Testis (tissue), 2 donors: ENCODE measurements around the gene MTMR6.

Experiments
- CTCF ChIP-seq, 3 experiments: fragments of 450-650 bp in 2 of 3; fragments of 200-600 bp in 1 of 3; sonication (generic) in 1 of 3; IDR thresholded peaks; one replicate each; pipeline ENCODE4 v1.5.1; 2016 to 2019; ENCODE audit warnings: antibody characterized with exemption in 3 of 3, mild to moderate bottlenecking in 2 of 3, moderate library complexity in 1 of 3
- POLR2A ChIP-seq: fragments of 450-650 bp; IDR thresholded peaks from one replicate; pipeline ENCODE4 v1.6.1; 2017; ENCODE audit warnings: antibody characterized with exemption, mild to moderate bottlenecking, moderate library complexity

- TF ChIP-seq CTCF (IDR thresholded peaks at IDR 0.05), result no peak
- no peak for TF ChIP-seq POLR2A
Observed at GRCh38 chr13:25300861-25301346, 13.6 kb upstream of the MTMR6 start.
